ENCODE results near the gene PRUNE2. TPM values are rescaled to one million over a fixed set of nuclear protein-coding genes. Genes with fewer than 3 reads are reported as not detected.

PRUNE2 gene
- total and polyA plus RNA-seq, 9 of the 15 experiments (the other 6 are each of a cell fraction or from before 2014, with no cell fraction given): 0.05 to 0.45 (median 0.18) TPM; not detected in 1

DNA sequence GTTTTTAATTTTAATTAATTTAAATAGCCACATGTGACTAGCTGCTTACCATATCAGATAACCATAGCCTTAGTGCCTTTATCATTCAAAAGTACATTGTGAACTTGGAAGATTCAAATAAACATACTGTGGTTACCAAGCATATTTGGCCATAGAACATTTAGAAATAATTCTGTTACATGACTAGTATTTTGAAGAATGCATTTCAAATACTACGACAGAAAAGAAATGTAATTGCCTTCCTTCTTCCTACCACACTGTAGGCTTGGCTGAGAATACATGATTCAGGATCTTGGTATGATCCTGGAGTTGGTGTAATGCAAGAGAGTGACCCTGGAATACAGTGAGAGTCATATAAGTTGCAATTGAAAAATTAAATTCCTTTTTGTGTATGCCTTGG lies 251.3 kb downstream of the PRUNE2 start:
- no peak overlapping the region for H3K4me2 ChIP-seq (ENCODE audit: insufficient read depth, low read length)
- no peak overlapping the region for H3K9ac ChIP-seq (ENCODE audit: insufficient read depth in 1 of 2, low read depth in 2 of 2, low read length in 2 of 2)
- intact Hi-C loops (cut with micrococcal nuclease): no loop called here
- DNase-seq (ENCODE audit: extremely low read depth in 1 of 4, low spot score in 3 of 4) (no peak), ATAC-seq (no peak), FAIRE-seq (no peak)
- no peak overlapping the region for H2AFZ ChIP-seq (ENCODE audit: low read depth, low read length)
- no peaks in the 10 kb centered on the region for H4K20me1 ChIP-seq (replicated peaks; ENCODE audit: control insufficient read depth, insufficient read depth, low read length)
- H3K27ac ChIP-seq (ENCODE audit: extremely low read depth, low read depth, low read length): no peak overlapping the region
- in situ Hi-C loops (cut with MboI): no loop called here
- CTCF ChIA-PET (ENCODE audit: low intra/inter-chr PET ratio): no interaction called here
- no peaks in the 10 kb centered on the region for H3K9me1 ChIP-seq (ENCODE audit: control insufficient read depth, insufficient read depth, low read length)
- no peak overlapping the region for H3K4me3 ChIP-seq
- H3K79me2 ChIP-seq (ENCODE audit: control insufficient read depth, insufficient read depth, low read length): no peaks in the 10 kb centered on the region
- no peak for TF ChIP-seq ZNF695 (CRISPR knock-in tag; IDR thresholded peaks at IDR 0.05)
- no peak for TF ChIP-seq ZSCAN29 (IDR thresholded peaks at IDR 0.05)
- no peak for TF ChIP-seq KLF10 (CRISPR knock-in tag; IDR thresholded peaks at IDR 0.05)
- no peak for TF ChIP-seq YBX1 (IDR thresholded peaks at IDR 0.05)
- TF ChIP-seq WHSC1 (IDR thresholded peaks at IDR 0.05; ENCODE audit: low read length): no peak
- TF ChIP-seq SLC30A9 (CRISPR knock-in tag; IDR thresholded peaks at IDR 0.05): no peak
- TF ChIP-seq LCOR (CRISPR knock-in tag; IDR thresholded peaks at IDR 0.05): no peak
- no peak for TF ChIP-seq ZNF551 (CRISPR knock-in tag; IDR thresholded peaks at IDR 0.05)
- TF ChIP-seq, protein P1, sequence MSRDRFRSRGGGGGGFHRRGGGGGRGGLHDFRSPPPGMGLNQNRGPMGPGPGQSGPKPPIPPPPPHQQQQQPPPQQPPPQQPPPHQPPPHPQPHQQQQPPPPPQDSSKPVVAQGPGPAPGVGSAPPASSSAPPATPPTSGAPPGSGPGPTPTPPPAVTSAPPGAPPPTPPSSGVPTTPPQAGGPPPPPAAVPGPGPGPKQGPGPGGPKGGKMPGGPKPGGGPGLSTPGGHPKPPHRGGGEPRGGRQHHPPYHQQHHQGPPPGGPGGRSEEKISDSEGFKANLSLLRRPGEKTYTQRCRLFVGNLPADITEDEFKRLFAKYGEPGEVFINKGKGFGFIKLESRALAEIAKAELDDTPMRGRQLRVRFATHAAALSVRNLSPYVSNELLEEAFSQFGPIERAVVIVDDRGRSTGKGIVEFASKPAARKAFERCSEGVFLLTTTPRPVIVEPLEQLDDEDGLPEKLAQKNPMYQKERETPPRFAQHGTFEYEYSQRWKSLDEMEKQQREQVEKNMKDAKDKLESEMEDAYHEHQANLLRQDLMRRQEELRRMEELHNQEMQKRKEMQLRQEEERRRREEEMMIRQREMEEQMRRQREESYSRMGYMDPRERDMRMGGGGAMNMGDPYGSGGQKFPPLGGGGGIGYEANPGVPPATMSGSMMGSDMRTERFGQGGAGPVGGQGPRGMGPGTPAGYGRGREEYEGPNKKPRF (IDR thresholded peaks at IDR 0.05; ENCODE audit: low read depth, low read length): no peak
- no peak for TF ChIP-seq ZNF384 (IDR thresholded peaks at IDR 0.05; ENCODE audit: low read depth, low read length)
- no peak for TF ChIP-seq ZKSCAN8 (CRISPR knock-in tag; IDR thresholded peaks at IDR 0.05)
- TF ChIP-seq, protein P2, sequence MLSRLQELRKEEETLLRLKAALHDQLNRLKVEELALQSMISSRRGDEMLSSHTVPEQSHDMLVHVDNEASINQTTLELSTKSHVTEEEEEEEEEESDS (CRISPR knock-in tag; IDR thresholded peaks at IDR 0.05): no peak
- TF ChIP-seq ZFP1 (CRISPR knock-in tag; IDR thresholded peaks at IDR 0.05): no peak
- no peak for TF ChIP-seq OTX1 (CRISPR knock-in tag; IDR thresholded peaks at IDR 0.05)
- TF ChIP-seq ZNF431 (CRISPR knock-in tag; IDR thresholded peaks at IDR 0.05): no peak
- POLR2A ChIA-PET: interaction anchor here (1.1 kb wide), 1 partner anchor 295 kb away, joined by 3 read pairs; no protein-coding TSS in a partner anchor
- H3K36me3 ChIP-seq (ENCODE audit: control insufficient read depth, insufficient read depth, low read length): no peaks in the 10 kb centered on the region
- 21% methylated on average over 1 of the region's 1 CpG for WGBS (ENCODE audit: insufficient coverage, low coverage, missing lambda C conversion rate)
- no peaks in the 10 kb centered on the region for H3K27me3 ChIP-seq (ENCODE audit: control insufficient read depth in 2 of 2, insufficient read depth in 2 of 2, low read length in 2 of 2)
- peaks cover 0 to 16% of the 10 kb centered on the region in 2 experiments; a peak in 2 of 5 replicates for H3K4me1 ChIP-seq (replicated peaks in 1 of 2; ENCODE audit: control insufficient read depth in 2 of 2, insufficient read depth in 2 of 2, low read length in 2 of 2)
- BruUV-seq (replicated peaks): no TSS peak
- no peaks in the 10 kb centered on the region; the same call in 1 of the 2 replicates for H3K9me3 ChIP-seq (replicated peaks; ENCODE audit: control insufficient read depth, insufficient read depth, low read depth, low read length)

Measured in K562 (cell line).